Upper lobe of right lung (tissue), 1 donor: ENCODE measurements around the gene CYP24A1. TPM values are rescaled to one million over a fixed set of nuclear protein-coding genes. Genes with fewer than 3 reads are reported as not detected.

Experiments
- ATAC-seq: fragments of 200-7000 bp; cut with Tn5 transposase; one replicate; pipeline ENCODE4 v1.9.1; 2020; ENCODE audit warnings: mild to moderate bottlenecking, moderate library complexity
- DNase-seq: peaks from one replicate; pipeline ENCODE4 v3.0.0-alpha.2; 2020
- H3K27ac ChIP-seq: fragments of 200-600 bp; one replicate; pipeline ENCODE4 v1.8.0; 2022
- H3K27me3 ChIP-seq: fragments of 200-600 bp; one replicate; pipeline ENCODE4 v1.8.0; 2022; ENCODE audit warnings: mild to moderate bottlenecking
- H3K36me3 ChIP-seq: fragments of 200-600 bp; one replicate; pipeline ENCODE4 v1.8.0; 2022
- H3K4me1 ChIP-seq: fragments of 200-600 bp; one replicate; pipeline ENCODE4 v1.8.0; 2022
- H3K4me3 ChIP-seq: fragments of 200-600 bp; one replicate; pipeline ENCODE4 v1.8.0; 2022; ENCODE audit warnings: mild to moderate bottlenecking
- H3K9me3 ChIP-seq: fragments of 200-600 bp; one replicate; pipeline ENCODE4 v1.8.0; 2022
- intact Hi-C: fragments of 100-400 bp; cut with DNase I; formaldehyde crosslinking; loops from one replicate; pipeline ENCODE4 v1.11.0; 2022
- total RNA-seq: library from RNA; stranded (reverse); fragmentation: NEBNext Ultra II Directional; extraction: Animal tissue kit (Norgen Biotek cat#: 25700); gene quantifications from one replicate; pipeline ENCODE4 v1.2.1, GENCODE V29; 2021
- TF ChIP-seq, protein P1 (sequence below): fragments of 200-600 bp; IDR thresholded peaks from one replicate; pipeline ENCODE4 v1.8.0; 2022; ENCODE audit warnings: antibody characterized with exemption
- donor health status: DM: no; HTN: yes; CAD: no; lungs with severe emphysema.

CYP24A1 gene
- total RNA-seq, 1 donor from 2014 or later: 0.17 TPM

DNA sequence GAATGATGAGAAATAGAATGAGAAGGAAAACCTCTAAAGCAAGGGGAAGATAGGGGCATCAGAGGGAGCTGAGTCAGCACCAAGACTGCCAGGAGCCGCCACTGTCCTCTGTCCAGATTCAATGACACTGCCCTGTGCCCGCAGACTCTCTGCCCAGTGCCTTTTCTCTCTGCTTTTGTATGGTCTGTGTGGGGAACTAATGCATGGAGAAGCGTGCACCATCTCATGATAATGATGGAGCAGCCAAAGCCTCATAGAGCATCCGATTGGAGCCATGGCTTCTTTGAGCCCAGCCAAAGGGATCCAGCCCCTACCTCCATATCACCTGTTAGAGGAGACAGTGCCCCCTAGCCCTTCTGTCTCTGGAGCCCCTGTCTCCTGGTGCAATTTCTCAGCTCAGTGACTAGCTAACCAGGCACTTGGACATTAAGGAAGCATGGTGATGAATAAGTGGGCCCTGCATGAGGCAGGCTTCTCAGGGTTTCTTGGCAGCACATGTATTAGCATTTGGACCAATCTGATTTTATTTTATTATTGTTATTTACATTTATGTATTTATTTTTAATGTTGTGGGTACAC lies 27.6 kb upstream of the CYP24A1 start:
- TF ChIP-seq, protein P1, sequence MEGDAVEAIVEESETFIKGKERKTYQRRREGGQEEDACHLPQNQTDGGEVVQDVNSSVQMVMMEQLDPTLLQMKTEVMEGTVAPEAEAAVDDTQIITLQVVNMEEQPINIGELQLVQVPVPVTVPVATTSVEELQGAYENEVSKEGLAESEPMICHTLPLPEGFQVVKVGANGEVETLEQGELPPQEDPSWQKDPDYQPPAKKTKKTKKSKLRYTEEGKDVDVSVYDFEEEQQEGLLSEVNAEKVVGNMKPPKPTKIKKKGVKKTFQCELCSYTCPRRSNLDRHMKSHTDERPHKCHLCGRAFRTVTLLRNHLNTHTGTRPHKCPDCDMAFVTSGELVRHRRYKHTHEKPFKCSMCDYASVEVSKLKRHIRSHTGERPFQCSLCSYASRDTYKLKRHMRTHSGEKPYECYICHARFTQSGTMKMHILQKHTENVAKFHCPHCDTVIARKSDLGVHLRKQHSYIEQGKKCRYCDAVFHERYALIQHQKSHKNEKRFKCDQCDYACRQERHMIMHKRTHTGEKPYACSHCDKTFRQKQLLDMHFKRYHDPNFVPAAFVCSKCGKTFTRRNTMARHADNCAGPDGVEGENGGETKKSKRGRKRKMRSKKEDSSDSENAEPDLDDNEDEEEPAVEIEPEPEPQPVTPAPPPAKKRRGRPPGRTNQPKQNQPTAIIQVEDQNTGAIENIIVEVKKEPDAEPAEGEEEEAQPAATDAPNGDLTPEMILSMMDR: no peak
- Histone ChIP-seq H3K4me1 (no peaks in the 10 kb centered on the region), H3K27ac (no peak overlapping the region), H3K4me3 (no peak overlapping the region), H3K36me3 (no peaks in the 10 kb centered on the region), H3K9me3 (no peaks in the 10 kb centered on the region), H3K27me3 (no peaks in the 10 kb centered on the region)
- intact Hi-C loops: no loop called here
- ATAC-seq (no peak), DNase-seq (no peak)

DNA sequence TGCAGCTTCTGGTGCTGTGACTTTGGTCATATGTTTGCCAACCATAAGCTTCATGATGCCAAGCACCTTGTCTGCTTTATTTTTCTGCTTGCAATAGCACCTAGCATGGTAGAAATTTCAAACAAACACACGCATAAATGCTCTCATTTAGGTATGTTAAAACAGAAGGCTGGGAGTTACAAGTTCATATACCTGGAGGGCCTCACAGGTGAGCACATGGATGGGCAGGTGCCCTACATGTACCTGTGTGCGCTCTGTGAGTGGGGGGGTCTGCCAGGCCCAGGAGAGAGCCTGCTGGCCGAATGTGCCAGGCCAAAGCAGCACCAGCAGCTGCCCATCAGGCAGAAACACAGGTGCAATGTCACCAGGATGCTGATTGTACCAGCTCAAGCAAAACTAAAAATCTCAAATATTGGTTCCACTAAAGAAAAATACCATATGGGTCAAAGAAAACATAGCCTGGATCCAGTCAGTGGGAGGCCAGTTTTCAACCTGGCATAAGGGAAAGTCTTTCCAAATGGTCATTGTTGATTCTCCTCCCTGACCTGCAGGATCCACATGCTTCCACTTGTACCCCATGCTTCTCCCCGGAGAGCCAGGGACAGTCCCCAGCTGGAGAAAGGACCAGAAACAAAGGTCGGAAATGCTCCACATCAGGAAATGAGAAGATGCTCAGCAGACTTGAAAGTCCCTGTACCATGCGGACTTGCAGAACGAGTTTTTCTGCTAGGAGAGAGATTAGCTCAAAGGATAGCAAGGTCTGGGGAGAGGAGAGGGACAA lies 26.9 kb upstream of the CYP24A1 start:
- Histone ChIP-seq H3K27ac (no peak overlapping the region), H3K9me3 (no peaks in the 10 kb centered on the region), H3K27me3 (no peaks in the 10 kb centered on the region), H3K4me1 (no peaks in the 10 kb centered on the region), H3K4me3 (no peak overlapping the region), H3K36me3 (no peaks in the 10 kb centered on the region)
- intact Hi-C loops: no loop called here
- ATAC-seq (no peak), DNase-seq (no peak)
- TF ChIP-seq, protein P1: no peak

DNA sequence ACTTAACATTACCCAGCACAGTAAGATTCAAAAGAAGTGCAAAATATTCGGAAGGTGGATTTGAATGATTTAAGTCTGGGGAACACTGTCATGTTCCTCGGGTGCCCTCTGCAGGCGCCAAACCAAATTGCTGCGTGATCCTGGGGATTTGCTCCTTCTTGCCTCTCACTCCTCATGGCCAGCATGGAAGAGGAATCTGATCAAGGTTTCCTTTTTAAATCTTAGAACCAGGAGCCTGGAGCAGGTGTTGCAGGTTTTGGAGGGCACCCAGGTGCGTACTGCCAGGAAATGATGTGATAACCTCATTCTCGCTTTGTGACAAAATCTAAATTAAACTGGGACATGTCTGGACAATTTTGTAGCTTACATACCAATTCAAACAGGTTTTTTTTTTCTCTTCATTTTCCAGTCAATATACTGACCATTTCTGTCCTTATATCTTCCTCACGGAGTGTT lies 26.0 kb upstream of the CYP24A1 start:
- peak; percentile 83 for DNase-seq
- ATAC-seq: peak; percentile 89
- no peaks in the 10 kb centered on the region for H3K36me3 ChIP-seq
- TF ChIP-seq, protein P1: peak; percentile 94
- intact Hi-C loops: no loop called here
- no peak overlapping the region for H3K4me3 ChIP-seq
- H3K27me3 ChIP-seq: no peaks in the 10 kb centered on the region
- no peaks in the 10 kb centered on the region for H3K4me1 ChIP-seq
- H3K9me3 ChIP-seq: no peaks in the 10 kb centered on the region
- H3K27ac ChIP-seq: no peak overlapping the region

DNA sequence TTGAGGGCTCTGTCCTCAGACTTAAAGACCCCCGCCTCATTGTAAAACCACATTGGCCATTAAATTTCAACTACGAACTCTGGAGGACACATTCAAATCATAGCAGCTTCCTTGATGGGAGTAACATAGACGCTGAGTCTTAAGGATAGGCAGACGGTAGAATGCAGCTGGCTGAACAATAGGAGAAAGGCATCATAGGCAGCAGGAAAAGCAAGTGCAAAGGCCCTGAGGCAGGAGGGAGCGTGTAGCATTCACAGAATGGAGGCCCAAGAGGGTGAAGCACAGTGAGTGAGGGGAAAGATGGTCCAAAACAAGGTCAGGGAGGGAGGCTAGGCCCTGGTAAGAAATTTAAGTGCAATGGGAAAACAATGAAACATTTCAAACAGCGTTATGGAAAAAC lies 25.5 kb upstream of the CYP24A1 start:
- Histone ChIP-seq H3K4me3 (no peak overlapping the region), H3K27ac (no peak overlapping the region), H3K27me3 (no peaks in the 10 kb centered on the region), H3K36me3 (no peaks in the 10 kb centered on the region), H3K9me3 (no peaks in the 10 kb centered on the region), H3K4me1 (no peaks in the 10 kb centered on the region)
- TF ChIP-seq, protein P1: no peak
- intact Hi-C loops: no loop called here
- no peak for ATAC-seq
- DNase-seq: no peak

DNA sequence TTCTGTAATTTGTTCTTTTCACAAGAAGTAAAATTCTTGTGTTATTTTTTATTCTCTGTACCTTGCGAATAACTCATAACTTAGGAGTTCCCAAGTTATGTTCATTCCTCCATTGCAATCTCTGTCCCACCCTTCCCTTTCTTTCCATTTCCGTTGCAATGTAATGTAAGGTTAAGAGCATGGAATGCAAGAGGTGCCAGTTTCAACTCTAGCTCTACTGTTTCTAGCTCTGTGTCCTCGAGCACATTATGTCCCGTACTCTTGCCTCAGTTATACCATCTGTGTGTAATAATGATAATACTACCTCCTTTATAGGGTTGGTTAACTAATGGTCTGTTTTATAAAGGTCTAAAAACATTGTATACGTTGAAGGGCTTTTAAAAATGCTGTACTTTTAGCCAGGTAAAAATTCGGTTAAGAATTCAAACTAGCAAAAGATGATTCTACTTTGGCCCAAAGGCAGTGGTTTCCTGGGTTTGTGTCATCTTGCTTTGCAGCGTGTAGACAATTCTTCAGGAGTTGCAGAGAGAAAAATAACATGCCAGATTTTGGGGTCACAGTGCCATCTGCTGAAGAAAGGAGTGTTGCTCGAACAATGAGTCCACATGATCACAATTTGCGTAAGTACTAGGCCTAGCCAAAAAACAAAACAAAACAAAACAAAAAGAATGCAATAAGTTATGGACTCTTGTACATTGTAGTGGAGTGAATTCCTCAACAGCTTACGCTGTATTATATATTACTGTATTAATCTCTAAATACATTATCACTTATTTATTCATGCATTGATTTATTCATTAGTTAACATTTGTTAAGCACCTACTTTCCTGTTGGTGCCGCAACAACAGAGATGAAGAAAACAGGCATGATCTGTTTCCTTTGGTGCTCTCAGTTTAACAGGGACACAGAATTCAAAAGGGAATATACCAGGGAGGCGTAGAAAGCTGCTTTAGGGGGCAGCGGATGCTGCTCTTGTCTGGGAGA lies 24.1 kb upstream of the CYP24A1 start:
- DNase-seq: no peak
- Histone ChIP-seq H3K27me3 (no peaks in the 10 kb centered on the region), H3K9me3 (no peaks in the 10 kb centered on the region), H3K4me1 (no peaks in the 10 kb centered on the region), H3K4me3 (no peak overlapping the region), H3K27ac (no peak overlapping the region), H3K36me3 (no peaks in the 10 kb centered on the region)
- peak; percentile 33 for ATAC-seq
- intact Hi-C loops: no loop called here
- TF ChIP-seq, protein P1: no peak
